Astrocyte (in vitro differentiated cells and primary cell): ENCODE results near the gene RITA1. TPM values are rescaled to one million over a fixed set of nuclear protein-coding genes. Genes with fewer than 3 reads are reported as not detected.

Source experiments
- DNase-seq: peaks from one replicate; pipeline ENCODE4 v3.0.0-alpha.2; 2010; ENCODE audit warnings: low read depth
- FAIRE-seq: peaks from 2 replicates; lab custom pipeline; 2011; peaks lifted over from hg19 to GRCh38; lab: Jason Lieb, UNC
- H2AFZ ChIP-seq: 2 replicates; pipeline ENCODE4 v1.6.0; 2012; ENCODE audit warnings: low read depth, low read length, inconsistent platforms
- H3K27ac ChIP-seq: 2 replicates; pipeline ENCODE4 v1.5.1; 2011; ENCODE audit warnings: low read depth, low read length, inconsistent platforms
- H3K27me3 ChIP-seq: 2 replicates; pipeline ENCODE4 v1.6.0; 2011; ENCODE audit warnings: low read length, inconsistent platforms; ENCODE audit not compliant: insufficient read depth
- H3K36me3 ChIP-seq: 2 replicates; pipeline ENCODE4 v1.5.1; 2011; ENCODE audit warnings: low read length, inconsistent platforms; ENCODE audit not compliant: insufficient read depth
- H3K4me1 ChIP-seq: 2 replicates; pipeline ENCODE4 v1.5.1; 2011; ENCODE audit warnings: low read length, inconsistent platforms; ENCODE audit not compliant: insufficient read depth
- H3K4me2 ChIP-seq: 2 replicates; pipeline ENCODE4 v1.6.0; 2012; ENCODE audit warnings: low read length, inconsistent platforms
- H3K4me3 ChIP-seq: 2 replicates; pipeline ENCODE4 v1.5.1; 2011; ENCODE audit warnings: low read depth, mild to moderate bottlenecking, low read length, inconsistent platforms; ENCODE audit not compliant: insufficient read depth
- H3K79me2 ChIP-seq: 2 replicates; pipeline ENCODE4 v1.6.0; 2012; ENCODE audit warnings: mild to moderate bottlenecking, low read length, inconsistent platforms; ENCODE audit not compliant: insufficient read depth
- H3K9ac ChIP-seq: 2 replicates; pipeline ENCODE4 v1.6.0; 2012; ENCODE audit warnings: mild to moderate bottlenecking, low read length, inconsistent platforms
- H3K9me3 ChIP-seq: 2 replicates; pipeline ENCODE4 v1.5.1; 2012; ENCODE audit warnings: low read depth, mild to moderate bottlenecking, low read length, inconsistent platforms; ENCODE audit not compliant: insufficient read depth
- H4K20me1 ChIP-seq: 2 replicates; pipeline ENCODE4 v1.6.0; 2012; ENCODE audit warnings: low read length, inconsistent platforms; ENCODE audit not compliant: insufficient read depth
- H3K27ac Mint-ChIP-seq: one replicate; pipeline ENCODE4 v1.8.0; 2021; ENCODE audit warnings: mild to moderate bottlenecking, mixed read lengths; ENCODE audit not compliant: unreplicated experiment
- H3K27me3 Mint-ChIP-seq: one replicate; pipeline ENCODE4 v1.8.0; 2021; ENCODE audit warnings: low read depth, mixed read lengths; ENCODE audit not compliant: unreplicated experiment
- H3K36me3 Mint-ChIP-seq: one replicate; pipeline ENCODE4 v1.8.0; 2021; ENCODE audit warnings: low read depth, mixed read lengths; ENCODE audit not compliant: unreplicated experiment
- H3K4me1 Mint-ChIP-seq: one replicate; pipeline ENCODE4 v1.8.0; 2021; ENCODE audit warnings: low read depth, mixed read lengths; ENCODE audit not compliant: unreplicated experiment
- H3K4me3 Mint-ChIP-seq: one replicate; pipeline ENCODE4 v1.8.0; 2021; ENCODE audit warnings: mild to moderate bottlenecking, moderate library complexity, mixed read lengths; ENCODE audit not compliant: unreplicated experiment
- H3K9me3 Mint-ChIP-seq: one replicate; pipeline ENCODE4 v1.8.0; 2021; ENCODE audit warnings: mild to moderate bottlenecking, mixed read lengths; ENCODE audit not compliant: unreplicated experiment
- CTCF ChIP-seq: IDR thresholded peaks from 2 replicates; pipeline ENCODE4 v1.5.1; 2011; ENCODE audit warnings: low read depth, mild to moderate bottlenecking, inconsistent platforms, low read length, moderate library complexity; ENCODE audit not compliant: insufficient read depth
- EZH2 ChIP-seq: IDR thresholded peaks from 2 replicates; pipeline ENCODE4 v1.6.1; 2012; ENCODE audit warnings: mild to moderate bottlenecking, low read length, inconsistent platforms; ENCODE audit not compliant: insufficient read depth
- total RNA-seq: library from RNA; stranded (reverse); gene quantifications from 2 replicates; pipeline ENCODE4 v1.2.1, GENCODE V29; 2021

The RITA1 gene
- total RNA-seq, 1 donor from 2014 or later = 23.5 TPM

- no peaks in the 10 kb centered on the region for H3K36me3 ChIP-seq
- H2AFZ ChIP-seq = peak within 1 kb of the TSS; percentile 54
- H3K4me3 ChIP-seq = peak within 1 kb of the TSS; percentile 22
- peaks cover 20% of the 10 kb centered on the region for H3K4me1 ChIP-seq
- H3K4me2 ChIP-seq = peak within 1 kb of the TSS; percentile 80
- no peaks in the 10 kb centered on the region for H3K9me3 ChIP-seq
- no peaks in the 10 kb centered on the region for H3K79me2 ChIP-seq
- Mint-ChIP-seq H3K27ac (peak within 1 kb of the TSS; percentile 58), H3K4me1 (peaks cover 4% of the 10 kb centered on the region), H3K4me3 (no peak within 1 kb of the TSS), H3K36me3 (no peaks in the 10 kb centered on the region), H3K9me3 (peaks cover 4% of the 10 kb centered on the region), H3K27me3 (peaks cover 31% of the 10 kb centered on the region)
- peak; percentile 77 for DNase-seq
- no peaks in the 10 kb centered on the region for H4K20me1 ChIP-seq
- FAIRE-seq = peak; percentile 64
- peaks cover 18% of the 10 kb centered on the region for H3K27me3 ChIP-seq
- no peak for TF ChIP-seq EZH2
- H3K27ac ChIP-seq = no peak within 1 kb of the TSS
- H3K9ac ChIP-seq = peak within 1 kb of the TSS; percentile 18
These were observed 36.0 kb upstream of the RITA1 start, which contains the start of gene CFAP73 for GRCh38 chr12:113149361-113150150. Gene CFAP73, plus strand, starts transcription at chr12:113149724. Its CDS starts 134 bp downstream, at chr12:113149858.

- peaks cover 4% of the 10 kb centered on the region for H3K9me3 Mint-ChIP-seq
- no peaks in the 10 kb centered on the region for H3K79me2 ChIP-seq
- no peak overlapping the region for H3K27ac ChIP-seq
- no peak overlapping the region for H3K4me2 ChIP-seq
- no peak overlapping the region for H3K9ac ChIP-seq
- DNase-seq (no peak), FAIRE-seq (no peak)
- H3K36me3 Mint-ChIP-seq = peaks cover under 1% of the 10 kb centered on the region
- no peaks in the 10 kb centered on the region for H3K36me3 ChIP-seq
- H4K20me1 ChIP-seq = peaks cover 1% of the 10 kb centered on the region
- peaks cover 19% of the 10 kb centered on the region for H3K27me3 ChIP-seq
- TF ChIP-seq EZH2 = no peak
- TF ChIP-seq CTCF = no peak
- no peak overlapping the region for H3K4me3 Mint-ChIP-seq
- peaks cover 48% of the 10 kb centered on the region for H3K27me3 Mint-ChIP-seq
- no peak overlapping the region for H3K4me3 ChIP-seq
- H3K4me1 ChIP-seq = peaks cover 20% of the 10 kb centered on the region
- peaks cover 4% of the 10 kb centered on the region for H3K4me1 Mint-ChIP-seq
- H3K9me3 ChIP-seq = no peaks in the 10 kb centered on the region
- no peak overlapping the region for H2AFZ ChIP-seq
- no peak overlapping the region for H3K27ac Mint-ChIP-seq
These were observed 33.9 kb upstream of the RITA1 start for GRCh38 chr12:113151655-113152054.

- peaks cover 7% of the 10 kb centered on the region for H3K36me3 Mint-ChIP-seq
- H3K4me1 Mint-ChIP-seq = peaks cover 4% of the 10 kb centered on the region
- peak overlapping the region; percentile 63 for H3K4me3 Mint-ChIP-seq
- H3K9me3 Mint-ChIP-seq = peaks cover 2% of the 10 kb centered on the region
- FAIRE-seq = no peak
- peaks cover 19% of the 10 kb centered on the region for H3K27me3 ChIP-seq
- peaks cover 4% of the 10 kb centered on the region for H4K20me1 ChIP-seq
- no peaks in the 10 kb centered on the region for H3K79me2 ChIP-seq
- H3K4me2 ChIP-seq = peak overlapping the region; percentile 84
- no peak overlapping the region for H3K27ac Mint-ChIP-seq
- H3K27me3 Mint-ChIP-seq = peaks cover 55% of the 10 kb centered on the region
- H3K9me3 ChIP-seq = no peaks in the 10 kb centered on the region
- no peak for DNase-seq
- H3K4me1 ChIP-seq = peaks cover 20% of the 10 kb centered on the region
- no peak for TF ChIP-seq EZH2
- no peak for TF ChIP-seq CTCF
- no peaks in the 10 kb centered on the region for H3K36me3 ChIP-seq
- no peak overlapping the region for H3K9ac ChIP-seq
- H3K4me3 ChIP-seq = peak overlapping the region; percentile 37
- no peak overlapping the region for H3K27ac ChIP-seq
- no peak overlapping the region for H2AFZ ChIP-seq
These were observed 33.2 kb upstream of the RITA1 start for GRCh38 chr12:113152196-113152834.
